H9 (cell line): ENCODE data around the gene POU2AF3. TPM values are rescaled to one million over a fixed set of nuclear protein-coding genes. Genes with fewer than 3 reads are reported as not detected.
"Not testable (repeated sequence)": the region's sequence is repeated elsewhere in the genome, so short reads cannot be mapped to it uniquely, and the experiment has no call there.

ENCODE experiments used
- DNase-seq: peaks from one replicate; pipeline ENCODE4 v3.0.0-alpha.2; 2017
- H2AFZ ChIP-seq: one replicate; pipeline ENCODE4 v1.6.1; 2013; ENCODE audit warnings: mild to moderate bottlenecking, low read length, control low read depth, moderate library complexity
- H2AK5ac ChIP-seq: 2 replicates; pipeline ENCODE4 v1.6.1; 2013; ENCODE audit warnings: low read length, control low read depth, mixed read lengths; ENCODE audit not compliant: insufficient read length
- H2BK120ac ChIP-seq: one replicate; pipeline ENCODE4 v1.6.1; 2013; ENCODE audit warnings: low read depth, mild to moderate bottlenecking, low read length, control low read depth, inconsistent platforms; ENCODE audit not compliant: poor library complexity, severe bottlenecking
- H2BK12ac ChIP-seq: 2 replicates; pipeline ENCODE4 v1.6.1; 2013; ENCODE audit warnings: low read length, control low read depth, mixed read lengths, low read depth; ENCODE audit not compliant: insufficient read length
- H2BK15ac ChIP-seq: 2 replicates; pipeline ENCODE4 v1.6.1; 2013; ENCODE audit warnings: low read depth, low read length, control low read depth
- H2BK20ac ChIP-seq: one replicate; pipeline ENCODE4 v1.6.1; 2013; ENCODE audit warnings: low read depth, mild to moderate bottlenecking, low read length, control low read depth, inconsistent platforms; ENCODE audit not compliant: poor library complexity, severe bottlenecking
- H2BK5ac ChIP-seq: 2 replicates; pipeline ENCODE4 v1.6.1; 2013; ENCODE audit warnings: low read length, control low read depth, mixed read lengths; ENCODE audit not compliant: insufficient read length
- H3K14ac ChIP-seq: 2 replicates; pipeline ENCODE4 v1.6.1; 2013; ENCODE audit warnings: low read length, control low read depth; ENCODE audit not compliant: insufficient read depth
- H3K18ac ChIP-seq: 2 replicates; pipeline ENCODE4 v1.6.1; 2013; ENCODE audit warnings: low read depth, mild to moderate bottlenecking, mixed read lengths, low read length, control low read depth; ENCODE audit not compliant: insufficient read length
- H3K23ac ChIP-seq: 2 replicates; pipeline ENCODE4 v1.6.1; 2013; ENCODE audit warnings: low read length, control low read depth, mixed read lengths, low read depth; ENCODE audit not compliant: insufficient read length
- H3K23me2 ChIP-seq: 2 replicates; pipeline ENCODE4 v1.6.1; 2013; ENCODE audit warnings: low read depth, mild to moderate bottlenecking, mixed read lengths, low read length, control low read depth; ENCODE audit not compliant: insufficient read length, poor library complexity, severe bottlenecking
- H3K27ac ChIP-seq: 2 replicates; pipeline ENCODE4 v1.5.1; 2013; ENCODE audit warnings: low read length, control low read depth, mixed read lengths, low read depth; ENCODE audit not compliant: insufficient read length
- H3K27me3 ChIP-seq: 2 replicates; pipeline ENCODE4 v1.6.1; 2013; ENCODE audit warnings: low read length, control low read depth, inconsistent platforms; ENCODE audit not compliant: insufficient read depth
- H3K4ac ChIP-seq: 2 replicates; pipeline ENCODE4 v1.6.1; 2013; ENCODE audit warnings: low read depth, mild to moderate bottlenecking, control low read depth, inconsistent platforms, low read length, moderate library complexity
- H3K4me1 ChIP-seq: 2 replicates; pipeline ENCODE4 v1.6.1; 2013; ENCODE audit warnings: low read length, control low read depth, inconsistent platforms; ENCODE audit not compliant: insufficient read depth
- H3K4me2 ChIP-seq: 2 replicates; pipeline ENCODE4 v1.6.1; 2013; ENCODE audit warnings: low read length, control low read depth, mixed read lengths; ENCODE audit not compliant: insufficient read length, insufficient read depth
- H3K56ac ChIP-seq: 2 replicates; pipeline ENCODE4 v1.6.1; 2013; ENCODE audit warnings: low read depth, mild to moderate bottlenecking, mixed read lengths, low read length, control low read depth; ENCODE audit not compliant: insufficient read length
- H3K79me1 ChIP-seq: 2 replicates; pipeline ENCODE4 v1.6.1; 2013; ENCODE audit warnings: low read depth, mild to moderate bottlenecking, moderate library complexity, low read length, control low read depth, inconsistent platforms; ENCODE audit not compliant: insufficient read depth, poor library complexity, severe bottlenecking
- H3K79me2 ChIP-seq: 2 replicates; pipeline ENCODE4 v1.6.1; 2013; ENCODE audit warnings: low read length, control low read depth, inconsistent platforms; ENCODE audit not compliant: insufficient read depth
- H3K9ac ChIP-seq: 2 replicates; pipeline ENCODE4 v1.6.1; 2013; ENCODE audit warnings: low read length, control low read depth, mixed read lengths; ENCODE audit not compliant: insufficient read length; ENCODE audit errors: extremely low read depth
- H3K9me3 ChIP-seq: one replicate; pipeline ENCODE4 v1.6.1; 2013; ENCODE audit warnings: low read depth, low read length, inconsistent platforms; ENCODE audit not compliant: control insufficient read depth
- H3T11ph ChIP-seq: one replicate; pipeline ENCODE4 v1.6.1; 2013; ENCODE audit warnings: mild to moderate bottlenecking, low read length, control low read depth, inconsistent platforms
- H4K20me1 ChIP-seq: one replicate; pipeline ENCODE4 v1.6.1; 2013; ENCODE audit not compliant: control insufficient read depth, insufficient read length, insufficient read depth
- H4K5ac ChIP-seq: 2 replicates; pipeline ENCODE4 v1.6.1; 2013; ENCODE audit warnings: low read depth, mild to moderate bottlenecking, mixed read lengths, low read length, control low read depth; ENCODE audit not compliant: insufficient read length
- H4K8ac ChIP-seq: replicated peaks from 2 replicates; pipeline ENCODE4 v1.6.1; 2013; ENCODE audit warnings: low read length, control low read depth, mixed read lengths, low read depth; ENCODE audit not compliant: insufficient read length
- H4K91ac ChIP-seq: 2 replicates; pipeline ENCODE4 v1.6.1; 2013; ENCODE audit warnings: low read depth, mild to moderate bottlenecking, moderate library complexity, mixed read lengths, low read length, control low read depth; ENCODE audit not compliant: insufficient read length
- H3K27ac Mint-ChIP-seq, 3 experiments: 2 replicates in 2 of 3; 3 replicates in 1 of 3; pipeline ENCODE4 v1.8.0; 2020 to 2021; ENCODE audit warnings: mixed read lengths in 3 of 3, mild to moderate bottlenecking in 1 of 3, moderate library complexity in 1 of 3
- H3K27me3 Mint-ChIP-seq: 2 replicates; pipeline ENCODE4 v1.8.0; 2021; ENCODE audit warnings: low read depth, mild to moderate bottlenecking, moderate library complexity, mixed read lengths
- H3K36me3 Mint-ChIP-seq, 3 experiments: 2 replicates in 2 of 3; 3 replicates in 1 of 3; pipeline ENCODE4 v1.8.0; 2020 to 2021; ENCODE audit warnings: low read depth in 3 of 3, mixed read lengths in 3 of 3; ENCODE audit not compliant: insufficient read depth in 1 of 3
- H3K4me1 Mint-ChIP-seq, 2 experiments: 2 replicates each; pipeline ENCODE4 v1.8.0; 2020; ENCODE audit warnings: mixed read lengths in 2 of 2
- H3K4me3 Mint-ChIP-seq, 2 experiments: 2 replicates in 1 of 2; 3 replicates in 1 of 2; pipeline ENCODE4 v1.8.0; 2020 to 2021; ENCODE audit warnings: mild to moderate bottlenecking in 2 of 2, mixed read lengths in 2 of 2, moderate library complexity in 1 of 2
- H3K9me3 Mint-ChIP-seq, 2 experiments: 2 replicates in 1 of 2; 3 replicates in 1 of 2; pipeline ENCODE4 v1.8.0; 2020; ENCODE audit warnings: mild to moderate bottlenecking in 2 of 2, mixed read lengths in 2 of 2, moderate library complexity in 1 of 2
- CTCF ChIP-seq: fragments of 200-600 bp; sonication (generic); conservative IDR thresholded peaks from 3 replicates; pipeline ENCODE4 v1.8.0; 2021; ENCODE audit warnings: antibody characterized with exemption, mild to moderate bottlenecking
- WGBS: extraction: QIAGEN DNeasy Blood & Tissue Kit; methylation state at CpG from one replicate; pipeline ENCODE4 v1.1.7; 2013; ENCODE audit warnings: missing lambda C conversion rate, low lambda C conversion rate, mixed read lengths; ENCODE audit not compliant: insufficient read length; ENCODE audit errors: extremely low coverage; 5-methylcytosine and 5-hydroxymethylcytosine counted together
- total RNA-seq: library from RNA; stranded (reverse); gene quantifications from 2 replicates; pipeline ENCODE4 v1.2.1, GENCODE V29; 2021

POU2AF3 gene
- total RNA-seq, 1 experiment from 2014 or later = 0.52 TPM

GRCh38 chr11:111291764-111292163 is 6.6 kb upstream of the POU2AF3 start:
- no peaks in the 10 kb centered on the region for H3K79me2 ChIP-seq
- H3K79me1 ChIP-seq = no peaks in the 10 kb centered on the region
- H4K20me1 ChIP-seq = no peaks in the 10 kb centered on the region
- H3K27ac ChIP-seq = no peak overlapping the region
- H4K5ac ChIP-seq = no peak overlapping the region
- H3K4me1 ChIP-seq = no peaks in the 10 kb centered on the region
- H3K23me2 ChIP-seq = no peaks in the 10 kb centered on the region
- H4K91ac ChIP-seq = no peak overlapping the region
- H2BK5ac ChIP-seq = no peak overlapping the region
- no peak overlapping the region for H2BK15ac ChIP-seq
- H2BK12ac ChIP-seq = no peak overlapping the region
- H3T11ph ChIP-seq = no peak overlapping the region
- no peaks in the 10 kb centered on the region; a peak in 1 of 7 replicates for H3K36me3 Mint-ChIP-seq
- no peak overlapping the region for H3K18ac ChIP-seq
- no peak overlapping the region for H2BK20ac ChIP-seq
- H2AK5ac ChIP-seq = no peak overlapping the region
- H3K14ac ChIP-seq = no peak overlapping the region
- no peak overlapping the region for H3K4me2 ChIP-seq
- no peak overlapping the region for H3K4me3 Mint-ChIP-seq
- TF ChIP-seq CTCF = no peak
- H4K8ac ChIP-seq = no peak overlapping the region
- H3K9ac ChIP-seq = no peak overlapping the region
- no peaks in the 10 kb centered on the region for H3K9me3 ChIP-seq
- no peak overlapping the region for H3K4ac ChIP-seq
- H3K23ac ChIP-seq = no peak overlapping the region
- no peak overlapping the region for H3K56ac ChIP-seq
- no peak overlapping the region for H3K27ac Mint-ChIP-seq
- DNase-seq = no peak
- H3K4me1 Mint-ChIP-seq = peaks cover 4 to 7% of the 10 kb centered on the region in 2 experiments; a peak in 3 of 4 replicates
- H3K27me3 Mint-ChIP-seq = peaks cover 4% of the 10 kb centered on the region; the same call in 1 of the 2 replicates
- no peak overlapping the region for H2AFZ ChIP-seq
- WGBS = no CpG with 5 or more reads among the region's 5 CpGs
- H3K27me3 ChIP-seq = no peaks in the 10 kb centered on the region
- no peaks in the 10 kb centered on the region for H3K9me3 Mint-ChIP-seq
- no peak overlapping the region for H2BK120ac ChIP-seq

- not testable (repeated sequence) for H3K14ac ChIP-seq, H3K4ac ChIP-seq, H2BK20ac ChIP-seq, H3K23me2 ChIP-seq, H3K36me3 Mint-ChIP-seq, H3K9ac ChIP-seq, H2AK5ac ChIP-seq, DNase-seq, H3K23ac ChIP-seq, H3K4me1 ChIP-seq, H2BK12ac ChIP-seq, H3K27me3 ChIP-seq, H4K8ac ChIP-seq, H3K9me3 Mint-ChIP-seq, H3K27ac Mint-ChIP-seq, H3K79me2 ChIP-seq, H2AFZ ChIP-seq, H3K79me1 ChIP-seq, H3K27me3 Mint-ChIP-seq, H3K56ac ChIP-seq, H3K4me1 Mint-ChIP-seq, H3T11ph ChIP-seq, H3K27ac ChIP-seq, H3K18ac ChIP-seq, H3K4me2 ChIP-seq, H4K91ac ChIP-seq, H3K9me3 ChIP-seq, H2BK5ac ChIP-seq, H3K4me3 Mint-ChIP-seq, H2BK120ac ChIP-seq, H4K5ac ChIP-seq, H4K20me1 ChIP-seq, H2BK15ac ChIP-seq
- whole genome bisulfite sequencing = no CpG with 5 or more reads among the region's 1 CpG
These were observed 5.9 kb upstream of the POU2AF3 start for GRCh38 chr11:111292408-111292807.
